Spinal cord (tissue), 10 donors: Measurements from ENCODE around the gene SYNE1. TPM values are rescaled to one million over a fixed set of nuclear protein-coding genes. Genes with fewer than 3 reads are reported as not detected.
A peak's percentile ranks its signal among the peaks of the same experiment; 100 is the strongest.
"Not testable (repeated sequence)": the region's sequence is repeated elsewhere in the genome, so short reads cannot be mapped to it uniquely, and the experiment has no call there.

ENCODE experiments used
- DNase-seq, 6 donors: peaks; one replicate each; pipeline versions ENCODE4 v3.0.0 to v3.0.0-alpha.2; 2013 to 2015; ENCODE audit warnings: low spot score in 6 of 6, low read depth in 4 of 6
- H3K27ac ChIP-seq: one replicate; pipeline ENCODE4 v1.5.1; 2013; ENCODE audit warnings: low read depth, low read length, control low read depth
- H3K27me3 ChIP-seq: one replicate; pipeline ENCODE4 v1.6.1; 2013; ENCODE audit warnings: low read length; ENCODE audit not compliant: control insufficient read depth, insufficient read depth
- H3K36me3 ChIP-seq: one replicate; pipeline ENCODE4 v1.6.1; 2013; ENCODE audit warnings: low read length; ENCODE audit not compliant: control insufficient read depth, insufficient read depth
- H3K4me1 ChIP-seq: one replicate; pipeline ENCODE4 v1.6.1; 2013; ENCODE audit warnings: low read length; ENCODE audit not compliant: control insufficient read depth, insufficient read depth
- H3K4me3 ChIP-seq: one replicate; pipeline ENCODE4 v1.5.1; 2013; ENCODE audit warnings: low read depth, low read length, control low read depth
- H3K9me3 ChIP-seq: one replicate; pipeline ENCODE4 v1.6.1; 2013; ENCODE audit warnings: low read length; ENCODE audit not compliant: control insufficient read depth, insufficient read depth
- WGBS: methylation state at CpG from one replicate; pipeline ENCODE4 v1.1.5; 2013; ENCODE audit warnings: missing lambda C conversion rate; ENCODE audit not compliant: insufficient coverage; 5-methylcytosine and 5-hydroxymethylcytosine counted together
- polyA plus RNA-seq, 2 donors: library from polyadenylated mRNA; unstranded; fragments of 120-200 nt; gene quantifications; one replicate each; pipeline ENCODE4 v1.2.1, GENCODE V29; 2013; ENCODE audit not compliant: insufficient read length in 2 of 2
- total RNA-seq, 2 donors: library from RNA; depleted of rRNA in 1 of 2; stranded (reverse); fragments of 120-200 nt in 1 of 2; fragments of >200 nt in 1 of 2; gene quantifications; one replicate each; pipeline versions ENCODE4 v1.2.3 to v1.2.4, GENCODE V29; 2013 to 2014
- donor health status: healthy.

Gene SYNE1
- total and polyA plus RNA-seq, 4 donors = 71.5 to 201 (median 105) TPM

GRCh38 chr6:152154559-152155356 is 482.4 kb downstream of the SYNE1 start:
- Histone ChIP-seq H3K9me3 (no peaks in the 10 kb centered on the region), H3K36me3 (peaks cover 8% of the 10 kb centered on the region), H3K4me3 (no peak overlapping the region), H3K27ac (no peak overlapping the region), H3K4me1 (no peaks in the 10 kb centered on the region), H3K27me3 (no peaks in the 10 kb centered on the region)
- no peak for DNase-seq
- 93% methylated on average over 13 of the region's 17 CpGs for WGBS

GRCh38 chr6:152151920-152152319 is 485.2 kb downstream of the SYNE1 start:
- WGBS = 93% methylated on average over 9 of the region's 13 CpGs
- Histone ChIP-seq H3K4me1 (no peaks in the 10 kb centered on the region), H3K27me3 (no peaks in the 10 kb centered on the region), H3K27ac (no peak overlapping the region), H3K4me3 (no peak overlapping the region), H3K9me3 (no peaks in the 10 kb centered on the region), H3K36me3 (peaks cover 21% of the 10 kb centered on the region)
- DNase-seq = no peak

GRCh38 chr6:152150196-152150595 is 487.0 kb downstream of the SYNE1 start:
- Histone ChIP-seq H3K4me1 (no peaks in the 10 kb centered on the region), H3K27me3 (no peaks in the 10 kb centered on the region), H3K36me3 (peaks cover 30% of the 10 kb centered on the region), H3K4me3 (no peak overlapping the region), H3K9me3 (no peaks in the 10 kb centered on the region), H3K27ac (no peak overlapping the region)
- DNase-seq = peak in 1 of 6 donors; percentile 35
- WGBS = no CpG with 5 or more reads among the region's 3 CpGs

- Histone ChIP-seq H3K27ac (no peak overlapping the region), H3K27me3 (no peaks in the 10 kb centered on the region), H3K9me3 (no peaks in the 10 kb centered on the region), H3K4me3 (no peak overlapping the region), H3K36me3 (peaks cover 32% of the 10 kb centered on the region), H3K4me1 (no peaks in the 10 kb centered on the region)
- no CpG with 5 or more reads among the region's 1 CpG for WGBS
- no peak for DNase-seq
Measured at GRCh38 chr6:152148412-152148811, 488.8 kb downstream of the SYNE1 start.

GRCh38 chr6:152147269-152147668 is 489.9 kb downstream of the SYNE1 start:
- Histone ChIP-seq H3K36me3 (peaks cover 34% of the 10 kb centered on the region), H3K4me1 (no peaks in the 10 kb centered on the region), H3K4me3 (no peak overlapping the region), H3K9me3 (no peaks in the 10 kb centered on the region), H3K27me3 (no peaks in the 10 kb centered on the region), H3K27ac (no peak overlapping the region)
- 94% methylated on average over 6 of the region's 6 CpGs for WGBS
- DNase-seq = no peak

- no peaks in the 10 kb centered on the region for H3K27me3 ChIP-seq
- no peaks in the 10 kb centered on the region for H3K4me1 ChIP-seq
- no CpG with 5 or more reads among the region's 1 CpG for WGBS
- H3K27ac ChIP-seq = no peak overlapping the region
- no peak overlapping the region for H3K4me3 ChIP-seq
- no peak for DNase-seq
- peaks cover 36% of the 10 kb centered on the region for H3K36me3 ChIP-seq
- H3K9me3 ChIP-seq = no peaks in the 10 kb centered on the region
Measured at GRCh38 chr6:152146385-152146784, 490.8 kb downstream of the SYNE1 start.

- no peaks in the 10 kb centered on the region for H3K9me3 ChIP-seq
- H3K36me3 ChIP-seq = peaks cover 51% of the 10 kb centered on the region
- no peak for DNase-seq
- H3K27me3 ChIP-seq = no peaks in the 10 kb centered on the region
- WGBS = 92% methylated on average over 10 of the region's 11 CpGs
- no peak overlapping the region for H3K27ac ChIP-seq
- H3K4me1 ChIP-seq = no peaks in the 10 kb centered on the region
- no peak overlapping the region for H3K4me3 ChIP-seq
Measured at GRCh38 chr6:152143359-152143758, 493.8 kb downstream of the SYNE1 start.

- 100% methylated on average over 1 of the region's 5 CpGs for WGBS
- H3K4me3 ChIP-seq = no peak overlapping the region
- peak in 2 of 6 donors; percentile 21 to 57 for DNase-seq
- no peaks in the 10 kb centered on the region for H3K27me3 ChIP-seq
- no peaks in the 10 kb centered on the region for H3K4me1 ChIP-seq
- no peaks in the 10 kb centered on the region for H3K9me3 ChIP-seq
- H3K27ac ChIP-seq = no peak overlapping the region
- peaks cover 42% of the 10 kb centered on the region for H3K36me3 ChIP-seq
Measured at GRCh38 chr6:152142105-152142504, 495.1 kb downstream of the SYNE1 start.

GRCh38 chr6:152138344-152138743 is 498.8 kb downstream of the SYNE1 start:
- H3K36me3 ChIP-seq = peaks cover 38% of the 10 kb centered on the region
- not testable (repeated sequence) for H3K27me3 ChIP-seq
- WGBS = no CpG with 5 or more reads among the region's 6 CpGs

GRCh38 chr6:152136449-152136825 is 500.7 kb downstream of the SYNE1 start:
- Histone ChIP-seq H3K27ac (no peak overlapping the region), H3K4me1 (no peaks in the 10 kb centered on the region), H3K27me3 (no peaks in the 10 kb centered on the region), H3K9me3 (no peaks in the 10 kb centered on the region), H3K36me3 (peaks cover 39% of the 10 kb centered on the region), H3K4me3 (no peak overlapping the region)
- DNase-seq = no peak
- 80% methylated on average over 7 of the region's 8 CpGs for WGBS

More at GRCh38 chr6:152138344-152138743, 498.8 kb downstream of the SYNE1 start:
- H3K4me1 ChIP-seq, DNase-seq, H3K9me3 ChIP-seq, H3K4me3 ChIP-seq, H3K27ac ChIP-seq: not testable (repeated sequence)
